ENCODE measurements around the gene TIMD4.

The TIMD4 gene

GRCh38 chr5:156913355-156913718, 49.7 kb downstream of the TIMD4 start:
- peaks cover 36% of the 10 kb centered on the region for H3K4me1 Mint-ChIP-seq (ENCODE audit: low read depth)
- peak overlapping the region; percentile 94 for H3K27ac Mint-ChIP-seq
- peaks cover 29% of the 10 kb centered on the region for H3K36me3 Mint-ChIP-seq (ENCODE audit: low read depth)
- peaks cover 25% of the 10 kb centered on the region for H3K9me3 Mint-ChIP-seq
- no peak for DNase-seq (ENCODE audit: low spot score)
- H3K4me3 Mint-ChIP-seq, result peak overlapping the region; percentile 31
- H3K27me3 Mint-ChIP-seq (ENCODE audit: low read depth), result no peaks in the 10 kb centered on the region

GRCh38 chr5:156912869-156913268, 50.2 kb downstream of the TIMD4 start:
- Mint-ChIP-seq H3K27me3 (ENCODE audit: low read depth) (no peaks in the 10 kb centered on the region), H3K36me3 (ENCODE audit: low read depth) (peaks cover 29% of the 10 kb centered on the region), H3K27ac (peak overlapping the region; percentile 94), H3K4me1 (ENCODE audit: low read depth) (peaks cover 36% of the 10 kb centered on the region), H3K4me3 (peak overlapping the region; percentile 15), H3K9me3 (peaks cover 25% of the 10 kb centered on the region)
- no peak for DNase-seq (ENCODE audit: low spot score)

- peaks cover 17% of the 10 kb centered on the region for H3K36me3 Mint-ChIP-seq (ENCODE audit: low read depth)
- no peaks in the 10 kb centered on the region for H3K27me3 Mint-ChIP-seq (ENCODE audit: low read depth)
- H3K4me3 Mint-ChIP-seq, result no peak overlapping the region
- H3K9me3 Mint-ChIP-seq, result peaks cover 17% of the 10 kb centered on the region
- H3K27ac Mint-ChIP-seq, result no peak overlapping the region
- no peak for DNase-seq (ENCODE audit: low spot score)
- H3K4me1 Mint-ChIP-seq (ENCODE audit: low read depth), result peaks cover 30% of the 10 kb centered on the region
These were observed 53.8 kb downstream of the TIMD4 start for GRCh38 chr5:156909180-156909579.

GRCh38 chr5:156907667-156908066, 55.4 kb downstream of the TIMD4 start:
- peaks cover 17% of the 10 kb centered on the region for H3K4me1 Mint-ChIP-seq (ENCODE audit: low read depth)
- peaks cover 3% of the 10 kb centered on the region for H3K36me3 Mint-ChIP-seq (ENCODE audit: low read depth)
- H3K27ac Mint-ChIP-seq, result no peak overlapping the region
- peaks cover 4% of the 10 kb centered on the region for H3K9me3 Mint-ChIP-seq
- DNase-seq (ENCODE audit: low spot score), result no peak
- H3K27me3 Mint-ChIP-seq (ENCODE audit: low read depth), result no peaks in the 10 kb centered on the region
- no peak overlapping the region for H3K4me3 Mint-ChIP-seq

GRCh38 chr5:156906807-156907206, 56.2 kb downstream of the TIMD4 start:
- no peak overlapping the region for H3K27ac Mint-ChIP-seq
- peaks cover 17% of the 10 kb centered on the region for H3K4me1 Mint-ChIP-seq (ENCODE audit: low read depth)
- no peaks in the 10 kb centered on the region for H3K9me3 Mint-ChIP-seq
- no peak overlapping the region for H3K4me3 Mint-ChIP-seq
- H3K36me3 Mint-ChIP-seq (ENCODE audit: low read depth), result no peaks in the 10 kb centered on the region
- DNase-seq (ENCODE audit: low spot score), result no peak
- no peaks in the 10 kb centered on the region for H3K27me3 Mint-ChIP-seq (ENCODE audit: low read depth)

GRCh38 chr5:156896546-156896945, 66.5 kb downstream of the TIMD4 start:
- Mint-ChIP-seq H3K4me3 (no peak overlapping the region), H3K9me3 (peaks cover 11% of the 10 kb centered on the region), H3K27ac (no peak overlapping the region), H3K36me3 (ENCODE audit: low read depth) (peaks cover 9% of the 10 kb centered on the region), H3K27me3 (ENCODE audit: low read depth) (no peaks in the 10 kb centered on the region), H3K4me1 (ENCODE audit: low read depth) (peaks cover 34% of the 10 kb centered on the region)
- no peak for DNase-seq (ENCODE audit: low spot score)

GRCh38 chr5:156893517-156893916, 69.5 kb downstream of the TIMD4 start:
- Mint-ChIP-seq H3K9me3 (peaks cover 11% of the 10 kb centered on the region), H3K36me3 (ENCODE audit: low read depth) (peaks cover 9% of the 10 kb centered on the region), H3K27ac (peak overlapping the region; percentile 86), H3K4me3 (peak overlapping the region; percentile 50), H3K27me3 (ENCODE audit: low read depth) (no peaks in the 10 kb centered on the region), H3K4me1 (ENCODE audit: low read depth) (peaks cover 37% of the 10 kb centered on the region)
- no peak for DNase-seq (ENCODE audit: low spot score)

GRCh38 chr5:156892864-156893263, 70.2 kb downstream of the TIMD4 start:
- Mint-ChIP-seq H3K9me3 (peaks cover 11% of the 10 kb centered on the region), H3K27ac (peak overlapping the region; percentile 86), H3K36me3 (ENCODE audit: low read depth) (peaks cover 9% of the 10 kb centered on the region), H3K27me3 (ENCODE audit: low read depth) (no peaks in the 10 kb centered on the region), H3K4me1 (ENCODE audit: low read depth) (peaks cover 37% of the 10 kb centered on the region), H3K4me3 (no peak overlapping the region)
- no peak for DNase-seq (ENCODE audit: low spot score)

GRCh38 chr5:156892223-156892622, 70.8 kb downstream of the TIMD4 start:
- Mint-ChIP-seq H3K36me3 (ENCODE audit: low read depth) (peaks cover 9% of the 10 kb centered on the region), H3K4me3 (peak overlapping the region; percentile 4), H3K9me3 (peaks cover 11% of the 10 kb centered on the region), H3K4me1 (ENCODE audit: low read depth) (peaks cover 37% of the 10 kb centered on the region), H3K27ac (peak overlapping the region; percentile 56), H3K27me3 (ENCODE audit: low read depth) (no peaks in the 10 kb centered on the region)
- no peak for DNase-seq (ENCODE audit: low spot score)

GRCh38 chr5:156888520-156888919, 74.5 kb downstream of the TIMD4 start:
- Mint-ChIP-seq H3K4me3 (no peak overlapping the region), H3K27me3 (ENCODE audit: low read depth) (peaks cover 3% of the 10 kb centered on the region), H3K4me1 (ENCODE audit: low read depth) (peaks cover 30% of the 10 kb centered on the region), H3K9me3 (peaks cover 2% of the 10 kb centered on the region), H3K36me3 (ENCODE audit: low read depth) (peaks cover 2% of the 10 kb centered on the region), H3K27ac (no peak overlapping the region)
- no peak for DNase-seq (ENCODE audit: low spot score)

- H3K27ac Mint-ChIP-seq, result no peak overlapping the region
- no peak overlapping the region for H3K4me3 Mint-ChIP-seq
- H3K9me3 Mint-ChIP-seq, result no peaks in the 10 kb centered on the region
- DNase-seq (ENCODE audit: low spot score), result no peak
- H3K27me3 Mint-ChIP-seq (ENCODE audit: low read depth), result peaks cover 6% of the 10 kb centered on the region
- H3K36me3 Mint-ChIP-seq (ENCODE audit: low read depth), result no peaks in the 10 kb centered on the region
- peaks cover 5% of the 10 kb centered on the region for H3K4me1 Mint-ChIP-seq (ENCODE audit: low read depth)
These were observed 79.6 kb downstream of the TIMD4 start for GRCh38 chr5:156883316-156883875.

- Mint-ChIP-seq H3K27ac (no peak overlapping the region), H3K9me3 (no peaks in the 10 kb centered on the region), H3K36me3 (ENCODE audit: low read depth) (no peaks in the 10 kb centered on the region), H3K27me3 (ENCODE audit: low read depth) (peaks cover 3% of the 10 kb centered on the region), H3K4me1 (ENCODE audit: low read depth) (peaks cover 3% of the 10 kb centered on the region), H3K4me3 (no peak overlapping the region)
- DNase-seq (ENCODE audit: low spot score), result no peak
These were observed 83.3 kb downstream of the TIMD4 start for GRCh38 chr5:156879665-156880285.

- H3K4me1 Mint-ChIP-seq (ENCODE audit: low read depth), result peaks cover 19% of the 10 kb centered on the region
- H3K9me3 Mint-ChIP-seq, result peaks cover 35% of the 10 kb centered on the region
- H3K27me3 Mint-ChIP-seq (ENCODE audit: low read depth), result peaks cover 3% of the 10 kb centered on the region
- peaks cover 19% of the 10 kb centered on the region for H3K36me3 Mint-ChIP-seq (ENCODE audit: low read depth)
- DNase-seq (ENCODE audit: low spot score), result no peak
- no peak overlapping the region for H3K4me3 Mint-ChIP-seq
- no peak overlapping the region for H3K27ac Mint-ChIP-seq
These were observed 91.8 kb downstream of the TIMD4 start for GRCh38 chr5:156871212-156871611.

GRCh38 chr5:156870498-156870839, 92.6 kb downstream of the TIMD4 start:
- H3K27ac Mint-ChIP-seq, result peak overlapping the region; percentile 78

More at GRCh38 chr5:156870498-156870839, 92.6 kb downstream of the TIMD4 start:
- no peak overlapping the region for H3K4me3 Mint-ChIP-seq
- H3K36me3 Mint-ChIP-seq (ENCODE audit: low read depth), result peaks cover 19% of the 10 kb centered on the region
- H3K27me3 Mint-ChIP-seq (ENCODE audit: low read depth), result peaks cover 3% of the 10 kb centered on the region
- H3K9me3 Mint-ChIP-seq, result peaks cover 35% of the 10 kb centered on the region
- no peak for DNase-seq (ENCODE audit: low spot score)
- H3K4me1 Mint-ChIP-seq (ENCODE audit: low read depth), result peaks cover 19% of the 10 kb centered on the region
